Endothelial cell of umbilical vein (primary cell): ENCODE results near the gene CARMIL3.

Experiments
- EZH2 ChIP-seq: IDR thresholded peaks from 2 replicates; pipeline ENCODE4 v1.6.1; 2012; ENCODE audit warnings: borderline replicate concordance, low read depth, mild to moderate bottlenecking, moderate library complexity, low read length, inconsistent platforms; ENCODE audit not compliant: severe bottlenecking
- FOS ChIP-seq: IDR thresholded peaks from 2 replicates; pipeline ENCODE4 v1.6.1; 2011; ENCODE audit warnings: mild to moderate bottlenecking, low read length, moderate library complexity, borderline replicate concordance; ENCODE audit not compliant: insufficient read depth
- POLR2A ChIP-seq: IDR thresholded peaks from 2 replicates; pipeline ENCODE4 v1.6.1; 2012; ENCODE audit warnings: low read depth, mild to moderate bottlenecking, control low read depth, low read length
- POLR2AphosphoS5 ChIP-seq: IDR thresholded peaks from 2 replicates; pipeline ENCODE4 v1.6.1; 2012; ENCODE audit warnings: low read depth, mild to moderate bottlenecking, control low read depth, low read length, moderate library complexity; ENCODE audit not compliant: insufficient read depth
- TF ChIP-seq, protein P1 (sequence below), 2 donors: IDR thresholded peaks; 1 replicate in 1 of 2; 2 replicates in 1 of 2; pipeline ENCODE4 v1.5.1; 2011; ENCODE audit warnings: low read length in 2 of 2, mild to moderate bottlenecking in 2 of 2, moderate library complexity in 2 of 2, control low read depth in 1 of 2, inconsistent platforms in 1 of 2, low read depth in 1 of 2; ENCODE audit not compliant: insufficient read depth in 1 of 2; ENCODE audit errors: extremely low read depth in 1 of 2

DNA sequence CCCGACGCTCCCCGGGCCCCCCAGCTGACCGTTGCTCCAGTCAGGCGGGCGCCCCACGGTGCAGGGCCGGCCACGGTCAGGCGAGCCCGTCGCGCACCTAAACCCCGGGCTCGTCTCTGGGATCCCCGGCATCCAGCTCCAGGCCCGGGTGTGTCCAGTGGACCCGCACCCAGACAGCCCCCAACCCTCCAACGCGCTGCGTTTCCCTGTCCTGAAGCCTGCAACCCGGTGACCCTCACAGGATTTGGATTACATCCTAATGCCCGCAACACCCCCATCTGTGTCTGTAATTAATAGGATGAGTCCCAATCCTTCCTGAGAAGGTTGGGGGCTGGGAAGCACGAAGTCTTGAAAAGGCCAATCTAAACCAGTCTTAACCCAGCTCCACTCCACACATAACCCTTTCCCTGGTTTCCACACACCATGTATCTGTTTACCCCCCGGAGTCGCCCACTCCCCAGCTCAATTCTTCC lies 30.0 kb downstream of the CARMIL3 start:
- TF ChIP-seq EZH2 = peak; percentile 37
- TF ChIP-seq POLR2AphosphoS5 = no peak
- TF ChIP-seq, protein P1, sequence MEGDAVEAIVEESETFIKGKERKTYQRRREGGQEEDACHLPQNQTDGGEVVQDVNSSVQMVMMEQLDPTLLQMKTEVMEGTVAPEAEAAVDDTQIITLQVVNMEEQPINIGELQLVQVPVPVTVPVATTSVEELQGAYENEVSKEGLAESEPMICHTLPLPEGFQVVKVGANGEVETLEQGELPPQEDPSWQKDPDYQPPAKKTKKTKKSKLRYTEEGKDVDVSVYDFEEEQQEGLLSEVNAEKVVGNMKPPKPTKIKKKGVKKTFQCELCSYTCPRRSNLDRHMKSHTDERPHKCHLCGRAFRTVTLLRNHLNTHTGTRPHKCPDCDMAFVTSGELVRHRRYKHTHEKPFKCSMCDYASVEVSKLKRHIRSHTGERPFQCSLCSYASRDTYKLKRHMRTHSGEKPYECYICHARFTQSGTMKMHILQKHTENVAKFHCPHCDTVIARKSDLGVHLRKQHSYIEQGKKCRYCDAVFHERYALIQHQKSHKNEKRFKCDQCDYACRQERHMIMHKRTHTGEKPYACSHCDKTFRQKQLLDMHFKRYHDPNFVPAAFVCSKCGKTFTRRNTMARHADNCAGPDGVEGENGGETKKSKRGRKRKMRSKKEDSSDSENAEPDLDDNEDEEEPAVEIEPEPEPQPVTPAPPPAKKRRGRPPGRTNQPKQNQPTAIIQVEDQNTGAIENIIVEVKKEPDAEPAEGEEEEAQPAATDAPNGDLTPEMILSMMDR (IDR thresholded peaks at IDR 0.05; ENCODE audit: extremely low read depth in 1 of 2, insufficient read depth in 1 of 2, low read depth in 1 of 2, low read length in 2 of 2) = no peak
- TF ChIP-seq FOS = no peak
- no peak for TF ChIP-seq POLR2A
